Activated CD4-positive, alpha-beta memory T cell treated with anti-CD3 and anti-CD28 coated beads, Interleukin-2, amount 10 ng/mL, durations not matched to agents 7 days and 5 days (primary cell): Measurements from ENCODE around the gene PDK2. TPM values are rescaled to one million over a fixed set of nuclear protein-coding genes. Genes with fewer than 3 reads are reported as not detected.

ENCODE experiments used
- CTCF ChIA-PET: fragments of 350-600 bp; sonication (Branson Sonifier 250); formaldehyde crosslinking; loops from one replicate; lab custom pipeline; 2021; ENCODE audit warnings: antibody characterized with exemption, inconsistent platforms; lab: Charles Lee
- POLR2A ChIA-PET: fragments of 350-600 bp; sonication (Branson Sonifier 250); formaldehyde crosslinking; loops from one replicate; lab custom pipeline; 2021; ENCODE audit warnings: antibody characterized with exemption; lab: Charles Lee
- DNase-seq: peaks from one replicate; pipeline ENCODE4 v3.0.0-alpha.2; 2020
- H3K27ac Mint-ChIP-seq: one replicate; pipeline ENCODE4 v1.8.0; 2021; ENCODE audit warnings: mild to moderate bottlenecking, mixed read lengths
- H3K27me3 Mint-ChIP-seq: one replicate; pipeline ENCODE4 v1.8.0; 2021; ENCODE audit warnings: mixed read lengths
- H3K36me3 Mint-ChIP-seq: one replicate; pipeline ENCODE4 v1.8.0; 2021; ENCODE audit warnings: low read depth, mixed read lengths
- H3K4me1 Mint-ChIP-seq: one replicate; pipeline ENCODE4 v1.8.0; 2021; ENCODE audit warnings: mixed read lengths
- H3K4me3 Mint-ChIP-seq: one replicate; pipeline ENCODE4 v1.8.0; 2021; ENCODE audit warnings: mild to moderate bottlenecking, mixed read lengths
- H3K9me3 Mint-ChIP-seq: one replicate; pipeline ENCODE4 v1.8.0; 2021; ENCODE audit warnings: mixed read lengths
- total RNA-seq, 2 experiments: library from RNA; stranded (reverse); gene quantifications; one replicate each; pipeline ENCODE4 v1.2.3, GENCODE V29; 2021

Gene PDK2
- total RNA-seq, 2 experiments from 2014 or later, result 19.6 to 23.4 TPM

DNA sequence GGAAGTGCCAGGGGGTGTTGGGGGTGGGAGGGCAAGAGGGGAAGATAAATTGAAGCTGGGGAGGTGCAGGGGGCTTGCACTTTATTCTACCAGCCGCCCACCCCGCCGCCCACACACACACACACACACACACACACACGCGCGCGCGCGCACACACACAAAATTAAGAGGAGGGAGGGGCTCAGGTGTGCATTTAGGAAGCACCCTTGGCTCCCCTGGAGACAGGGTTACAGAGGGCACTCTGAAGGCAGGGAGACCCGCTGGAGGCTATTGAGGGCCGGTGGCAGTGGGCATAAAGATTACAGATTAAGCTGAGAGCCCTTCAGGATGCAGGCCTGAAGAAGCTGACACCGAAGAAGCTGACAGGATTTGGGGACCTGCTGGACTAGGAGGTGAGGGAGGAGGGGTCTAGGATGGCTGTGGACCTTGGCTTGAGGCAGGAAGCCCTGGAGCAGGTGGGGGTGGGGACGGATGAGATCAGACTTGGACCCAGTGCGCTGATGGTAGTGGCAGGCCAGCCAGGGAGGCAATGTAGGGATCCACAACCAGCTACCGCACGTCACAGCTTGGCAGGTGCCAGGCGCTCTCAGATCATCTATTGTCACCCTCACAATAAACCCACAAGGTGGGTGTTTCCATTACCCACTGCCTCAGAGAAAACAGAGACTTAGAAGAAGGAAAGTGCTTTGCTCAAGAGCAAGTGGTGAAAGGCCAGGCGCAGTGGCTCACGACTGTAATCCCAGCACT is 35.6 kb downstream of the PDK2 start:
- ChIA-PET POLR2A (interaction anchor here (1.0 to 2.0 kb wide), 5 partner anchors 8 to 21 kb away, joined by 3 to 11 read pairs (median 7); no protein-coding TSS in a partner anchor), CTCF (interaction anchor here (0.6 to 3.0 kb wide), 10 partner anchors 9 to 1521 kb away, joined by 3 to 14 read pairs (median 4); partner anchors contain the start of genes PDK2 and SGCA)
- Mint-ChIP-seq H3K36me3 (peaks cover 31% of the 10 kb centered on the region), H3K9me3 (no peaks in the 10 kb centered on the region), H3K27me3 (peaks cover 33% of the 10 kb centered on the region), H3K4me1 (peaks cover 38% of the 10 kb centered on the region), H3K4me3 (peak overlapping the region; percentile 45), H3K27ac (peak overlapping the region; percentile 45)
- no peak for DNase-seq

DNA sequence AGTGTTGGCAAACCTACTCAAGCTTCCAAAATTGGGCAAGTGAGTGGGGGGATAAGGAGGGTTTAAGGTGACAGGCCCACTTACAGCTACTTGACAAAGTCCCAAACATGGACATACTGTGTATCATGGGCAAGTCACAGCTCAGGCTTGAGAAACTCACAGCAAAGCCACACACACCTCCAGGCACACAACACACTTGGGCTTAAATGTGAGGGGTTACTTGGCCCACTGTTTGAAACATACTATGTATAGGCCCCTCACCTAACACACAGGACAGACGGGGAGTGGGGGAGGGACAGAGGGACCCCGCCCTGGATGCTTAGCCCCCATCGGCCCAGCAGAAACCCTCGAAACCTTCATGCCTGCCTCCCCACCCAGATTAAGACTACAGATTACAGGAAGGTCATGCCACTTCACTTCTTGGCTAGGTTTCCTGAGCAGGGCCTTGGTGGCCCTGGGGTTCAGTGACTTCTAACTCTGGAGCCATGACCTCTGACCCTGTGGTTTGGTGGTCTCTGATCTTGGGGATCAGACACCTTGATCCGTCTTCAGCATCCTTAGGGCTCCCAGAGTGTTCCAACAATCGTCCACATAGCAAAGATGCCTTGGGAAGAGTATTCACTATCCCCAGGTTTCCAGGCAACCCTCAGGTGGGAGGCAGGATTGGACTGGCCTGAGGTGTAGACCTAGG is 37.1 kb downstream of the PDK2 start:
- POLR2A ChIA-PET, result interaction anchor here (0.7 to 1.6 kb wide), 2 partner anchors 15 to 33 kb away, joined by 3 to 5 read pairs; partner anchors contain the start of gene SGCA
- no peak for DNase-seq
- no peaks in the 10 kb centered on the region for H3K9me3 Mint-ChIP-seq
- CTCF ChIA-PET, result interaction anchor here (0.9 to 3.0 kb wide), 5 partner anchors 16 to 38 kb away, joined by 3 to 14 read pairs (median 5); partner anchors contain the start of gene PDK2
- H3K27me3 Mint-ChIP-seq, result peaks cover 31% of the 10 kb centered on the region
- peaks cover 38% of the 10 kb centered on the region for H3K4me1 Mint-ChIP-seq
- H3K4me3 Mint-ChIP-seq, result no peak overlapping the region
- peak overlapping the region; percentile 62 for H3K27ac Mint-ChIP-seq
- peaks cover 45% of the 10 kb centered on the region for H3K36me3 Mint-ChIP-seq

DNA sequence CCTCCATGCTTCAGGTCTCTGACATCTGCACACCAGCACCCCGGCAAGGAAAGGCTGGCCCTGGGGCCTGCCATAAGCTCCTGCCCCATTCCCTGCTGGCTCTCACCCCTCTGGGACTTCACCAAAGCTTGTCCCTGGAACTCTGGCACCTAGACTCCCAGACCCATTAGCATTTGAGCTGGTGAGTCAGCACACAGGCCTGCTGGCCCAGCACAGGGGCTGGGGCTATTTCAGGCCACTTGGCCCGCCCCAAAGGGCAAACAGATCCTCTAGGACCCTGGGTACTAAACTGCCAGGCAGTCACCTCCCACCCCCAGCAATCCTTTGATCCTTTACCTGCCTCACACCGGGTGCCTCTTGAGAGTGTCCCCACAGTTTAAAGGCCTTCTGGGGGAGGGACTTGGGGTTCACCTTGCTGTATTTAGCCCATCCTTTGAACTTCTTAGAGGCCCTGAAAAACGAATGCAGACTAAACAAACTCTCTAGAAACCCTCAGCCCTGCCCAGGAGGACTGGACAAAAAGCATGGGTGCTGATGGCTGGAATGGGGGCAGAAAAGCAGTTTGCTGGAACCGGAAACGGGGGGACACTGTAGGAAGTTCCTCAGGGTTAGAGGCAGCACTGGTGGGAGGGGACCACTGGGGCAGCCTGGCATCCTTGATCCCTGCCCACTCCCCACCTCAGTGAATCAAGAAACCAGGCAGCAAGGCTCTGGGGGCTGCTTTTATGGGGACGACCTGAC is 38.0 kb downstream of the PDK2 start:
- no peak for DNase-seq
- Mint-ChIP-seq H3K27me3 (peaks cover 21% of the 10 kb centered on the region), H3K27ac (peak overlapping the region; percentile 26), H3K9me3 (no peaks in the 10 kb centered on the region), H3K36me3 (peaks cover 54% of the 10 kb centered on the region), H3K4me1 (peaks cover 37% of the 10 kb centered on the region), H3K4me3 (no peak overlapping the region)
- ChIA-PET POLR2A (interaction anchor here (0.7 to 1.6 kb wide), 2 partner anchors 16 to 33 kb away, joined by 3 to 5 read pairs; partner anchors contain the start of gene SGCA), CTCF (no interaction called here)

DNA sequence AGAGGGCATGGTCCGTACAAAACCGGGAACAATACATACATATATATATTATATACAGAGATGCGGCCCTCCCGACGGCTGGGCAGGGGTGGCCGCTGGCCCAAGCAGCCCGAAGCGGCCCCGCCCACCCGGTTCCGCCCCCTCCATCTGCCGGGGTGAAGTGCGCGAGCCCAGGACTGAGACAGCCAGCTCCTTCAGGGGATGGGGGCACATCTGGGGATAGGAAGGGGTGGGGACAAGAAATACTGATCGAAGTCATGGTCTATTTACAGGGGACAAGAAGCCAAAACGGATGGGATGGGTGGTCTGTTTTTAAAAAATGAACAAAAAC is 38.6 kb downstream of the PDK2 start:
- Mint-ChIP-seq H3K27ac (no peak overlapping the region), H3K9me3 (no peaks in the 10 kb centered on the region), H3K36me3 (peaks cover 59% of the 10 kb centered on the region), H3K4me3 (no peak overlapping the region), H3K4me1 (peaks cover 38% of the 10 kb centered on the region), H3K27me3 (peaks cover 16% of the 10 kb centered on the region)
- CTCF ChIA-PET, result no interaction called here
- POLR2A ChIA-PET, result no interaction called here
- no peak for DNase-seq

DNA sequence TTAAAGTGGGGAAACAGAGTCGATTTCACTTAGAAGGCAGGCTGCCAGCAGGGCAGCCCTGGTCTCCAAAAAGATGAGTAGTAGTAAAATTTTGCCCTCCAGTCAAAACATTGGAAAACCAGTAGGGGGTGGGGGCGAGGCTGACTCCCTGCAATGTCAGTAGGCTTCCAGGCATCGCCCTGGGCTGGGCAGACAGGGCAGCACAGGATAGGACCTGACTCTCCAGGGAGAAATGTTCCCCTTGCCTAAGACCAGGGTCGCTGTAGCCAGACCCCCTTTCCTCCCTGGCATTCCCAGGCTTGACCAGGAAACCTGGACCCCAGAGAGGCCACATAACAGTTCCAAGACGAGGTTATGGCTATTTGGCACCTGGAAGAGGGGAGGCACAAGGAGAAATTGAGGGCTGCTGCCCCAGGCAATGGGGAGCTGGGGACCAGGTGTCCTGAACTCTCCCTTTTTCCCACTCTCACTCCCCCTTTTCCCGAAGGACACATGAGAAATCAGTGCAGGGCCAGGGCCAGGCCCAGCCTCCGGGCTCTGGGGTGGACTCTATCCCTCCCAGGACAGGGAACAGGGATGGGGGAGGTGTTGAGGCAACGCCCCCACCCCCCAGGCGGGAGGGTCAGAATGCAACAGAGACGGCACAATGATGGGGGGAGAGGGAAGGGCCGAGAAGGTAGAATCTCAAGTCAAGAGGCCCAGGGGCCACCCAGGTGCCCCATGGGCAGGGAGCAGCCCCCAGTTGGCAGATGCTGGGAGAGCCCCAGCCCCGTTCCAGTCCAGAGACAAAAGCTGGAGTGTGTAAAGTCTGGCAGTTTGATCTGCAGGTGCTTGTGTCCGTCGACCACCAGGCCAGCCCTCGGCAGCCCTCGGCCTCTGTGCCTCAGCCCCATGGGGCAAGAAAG is 39.3 kb downstream of the PDK2 start:
- Mint-ChIP-seq H3K4me1 (peaks cover 40% of the 10 kb centered on the region), H3K36me3 (peaks cover 67% of the 10 kb centered on the region), H3K4me3 (no peak overlapping the region), H3K27ac (no peak overlapping the region), H3K27me3 (peaks cover 13% of the 10 kb centered on the region), H3K9me3 (no peaks in the 10 kb centered on the region)
- no peak for DNase-seq
- ChIA-PET POLR2A (no interaction called here), CTCF (interaction anchor here (1.2 to 2.1 kb wide), 2 partner anchors 27 to 40 kb away, joined by 4 to 7 read pairs; no protein-coding TSS in a partner anchor)

DNA sequence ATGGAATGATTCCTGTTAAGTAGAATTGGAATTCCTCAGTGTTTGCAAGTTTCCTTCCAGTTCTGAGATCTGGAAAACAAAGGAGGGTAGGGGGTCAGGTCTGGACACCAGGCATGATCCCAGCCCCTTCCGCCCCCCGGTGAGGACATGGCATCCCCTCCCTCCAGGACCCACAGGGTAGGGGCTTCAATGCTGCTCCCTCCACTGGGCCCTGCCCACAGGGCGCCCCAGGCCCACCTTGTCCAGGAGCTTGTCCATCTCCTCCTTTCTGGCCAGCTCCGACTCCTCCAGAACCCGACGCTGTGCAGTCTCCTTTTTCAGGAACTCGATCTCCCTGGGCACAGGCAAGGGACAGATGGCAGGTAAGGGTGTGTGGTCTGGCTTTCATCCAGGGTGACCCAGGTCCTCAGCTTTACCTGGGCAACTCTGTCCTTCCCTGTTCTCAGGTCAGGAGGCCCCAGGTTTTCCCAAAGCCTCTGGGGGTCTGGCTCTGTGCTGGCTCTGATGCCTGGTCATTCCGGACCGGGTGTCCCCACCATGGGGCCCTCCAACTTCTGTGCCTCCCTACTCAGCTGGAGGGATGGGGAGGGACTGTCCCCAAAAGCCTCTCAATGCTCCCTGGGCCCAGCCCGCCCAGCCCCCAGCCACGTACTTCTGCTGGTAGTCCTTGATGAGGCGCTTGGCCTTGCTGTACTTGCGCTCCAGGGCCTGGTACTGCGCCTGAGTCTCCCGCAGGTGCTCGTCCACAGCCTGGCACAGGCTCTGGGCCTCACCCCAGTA is 40.4 kb downstream of the PDK2 start:
- CTCF ChIA-PET, result interaction anchor here (1.2 to 2.1 kb wide), 2 partner anchors 26 to 41 kb away, joined by 4 to 7 read pairs; no protein-coding TSS in a partner anchor
- no peak overlapping the region for H3K4me3 Mint-ChIP-seq
- POLR2A ChIA-PET, result interaction anchor here (0.9 to 1.4 kb wide), 3 partner anchors 11 to 35 kb away, joined by 3 to 6 read pairs (median 4); no protein-coding TSS in a partner anchor
- H3K27ac Mint-ChIP-seq, result no peak overlapping the region
- H3K27me3 Mint-ChIP-seq, result peaks cover 9% of the 10 kb centered on the region
- H3K4me1 Mint-ChIP-seq, result peaks cover 47% of the 10 kb centered on the region
- H3K9me3 Mint-ChIP-seq, result no peaks in the 10 kb centered on the region
- DNase-seq, result no peak
- peaks cover 77% of the 10 kb centered on the region for H3K36me3 Mint-ChIP-seq

DNA sequence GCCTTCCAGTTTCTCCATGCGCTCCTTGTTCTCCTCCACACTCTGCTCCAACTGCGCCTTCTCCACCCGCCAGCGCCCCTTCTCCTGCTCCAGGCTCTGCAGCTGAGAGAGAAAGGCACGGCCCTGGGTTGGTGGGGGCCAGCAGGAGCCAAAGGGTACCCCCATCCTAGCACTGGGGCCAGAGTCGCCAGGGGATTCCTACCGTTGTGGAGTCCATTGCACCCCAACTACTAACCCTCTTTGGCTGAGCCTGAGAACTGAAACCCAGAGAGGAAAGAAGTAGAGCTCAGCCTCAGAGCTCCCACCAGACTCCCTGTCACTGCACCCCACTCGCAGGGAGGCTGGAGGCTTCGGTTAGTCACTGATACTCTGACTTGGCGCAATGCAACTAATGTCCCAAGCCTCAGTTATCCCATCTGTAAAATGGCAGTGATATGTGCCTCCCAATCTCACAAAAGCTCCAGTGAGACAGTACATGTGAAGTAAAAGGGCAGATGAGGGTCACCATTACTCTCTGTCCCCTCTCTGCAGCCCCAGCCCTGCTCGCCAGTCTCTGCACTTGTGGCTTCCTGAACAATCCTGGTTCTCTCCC is 41.0 kb downstream of the PDK2 start:
- no peak overlapping the region for H3K4me3 Mint-ChIP-seq
- no peak for DNase-seq
- peaks cover 47% of the 10 kb centered on the region for H3K4me1 Mint-ChIP-seq
- H3K9me3 Mint-ChIP-seq, result no peaks in the 10 kb centered on the region
- peaks cover 80% of the 10 kb centered on the region for H3K36me3 Mint-ChIP-seq
- ChIA-PET CTCF (interaction anchor here (1.0 to 2.1 kb wide), 2 partner anchors 26 to 33 kb away, joined by 3 to 7 read pairs; no protein-coding TSS in a partner anchor), POLR2A (interaction anchor here (0.9 to 1.4 kb wide), 4 partner anchors 11 to 34 kb away, joined by 3 to 6 read pairs (median 4); no protein-coding TSS in a partner anchor)
- H3K27ac Mint-ChIP-seq, result peak overlapping the region; percentile 8
- H3K27me3 Mint-ChIP-seq, result peaks cover 3% of the 10 kb centered on the region

DNA sequence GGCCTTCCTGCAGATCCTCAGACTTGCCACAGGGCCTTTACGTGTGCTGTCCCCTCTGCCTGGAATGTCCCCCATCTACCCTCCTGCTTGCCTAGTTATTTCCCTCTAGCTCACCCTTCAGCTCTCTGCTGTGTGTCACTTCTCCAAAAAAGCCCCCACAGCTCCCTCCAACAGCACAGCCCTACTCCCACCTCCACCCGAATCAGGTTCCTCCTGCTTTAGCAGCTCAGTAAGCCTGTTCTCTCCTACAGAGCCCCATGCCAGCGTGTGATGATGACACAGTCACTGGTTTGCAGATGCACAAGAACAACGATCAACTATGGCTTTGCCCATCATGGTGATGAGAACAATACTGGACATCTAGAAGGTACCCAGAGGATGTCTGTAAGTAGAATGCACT is 41.9 kb downstream of the PDK2 start:
- ChIA-PET POLR2A (interaction anchor here (0.9 to 1.4 kb wide), 2 partner anchors 10 to 24 kb away, joined by 3 to 6 read pairs; no protein-coding TSS in a partner anchor), CTCF (interaction anchor here (1.0 to 2.7 kb wide), 3 partner anchors 25 to 43 kb away, joined by 3 to 13 read pairs (median 7); partner anchors contain the start of gene PDK2)
- peak overlapping the region; percentile 8 for H3K27ac Mint-ChIP-seq
- H3K9me3 Mint-ChIP-seq, result no peaks in the 10 kb centered on the region
- H3K4me1 Mint-ChIP-seq, result peaks cover 47% of the 10 kb centered on the region
- no peaks in the 10 kb centered on the region for H3K27me3 Mint-ChIP-seq
- peaks cover 82% of the 10 kb centered on the region for H3K36me3 Mint-ChIP-seq
- H3K4me3 Mint-ChIP-seq, result no peak overlapping the region
- no peak for DNase-seq

DNA sequence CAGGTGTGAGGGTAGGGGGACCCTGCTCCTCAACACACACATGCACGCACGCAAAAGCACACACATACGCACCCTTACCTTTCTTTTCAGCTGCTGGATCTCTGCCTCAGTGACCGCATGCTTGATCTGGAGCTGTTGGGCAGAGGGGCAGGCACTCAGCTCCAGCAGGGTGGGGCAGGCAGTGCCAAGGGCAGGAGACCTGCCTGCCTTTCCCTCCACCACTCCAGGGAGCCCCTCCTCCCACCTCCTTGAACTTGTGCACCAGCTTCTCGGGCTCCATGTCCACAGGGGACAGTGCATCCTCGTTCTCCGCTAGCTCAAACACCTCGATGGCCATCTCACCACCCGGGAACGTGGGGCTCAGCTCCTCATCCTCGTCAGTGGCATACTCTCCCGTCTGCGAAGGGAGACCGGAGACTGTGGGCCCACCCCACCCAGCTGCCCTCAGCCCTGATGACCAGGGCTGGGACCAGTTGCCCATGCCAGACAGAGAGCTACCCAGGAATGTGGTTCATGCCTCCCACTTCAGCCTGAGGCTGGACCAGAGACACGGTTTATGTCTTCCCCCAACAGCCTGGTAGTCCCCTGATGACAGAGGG is 44.1 kb downstream of the PDK2 start:
- no peaks in the 10 kb centered on the region for H3K9me3 Mint-ChIP-seq
- no peaks in the 10 kb centered on the region for H3K27me3 Mint-ChIP-seq
- peaks cover 62% of the 10 kb centered on the region for H3K4me1 Mint-ChIP-seq
- ChIA-PET CTCF (interaction anchor here (0.6 to 3.6 kb wide), 15 partner anchors 8 to 182 kb away, joined by 3 to 36 read pairs (median 7); partner anchors contain the start of genes PDK2, PPP1R9B and SGCA), POLR2A (interaction anchor here (0.9 to 3.6 kb wide), 7 partner anchors 9 to 25 kb away, joined by 3 to 29 read pairs (median 6); partner anchors contain the start of genes PPP1R9B and SAMD14)
- H3K4me3 Mint-ChIP-seq, result no peak overlapping the region
- peaks cover 88% of the 10 kb centered on the region for H3K36me3 Mint-ChIP-seq
- DNase-seq, result no peak
- peak overlapping the region; percentile 95 for H3K27ac Mint-ChIP-seq
